Tibial nerve (tissue), 4 donors: ENCODE results near the gene SUFU.

ENCODE experiments used
- EP300 ChIP-seq, 2 donors: sonication (generic); formaldehyde crosslinking; IDR thresholded peaks; one replicate each; pipeline ENCODE4 v1.6.1; 2017; ENCODE audit warnings: antibody characterized with exemption in 2 of 2, mild to moderate bottlenecking in 1 of 2
- POLR2A ChIP-seq, 2 donors: fragments of 450-650 bp; IDR thresholded peaks; one replicate each; pipeline ENCODE4 v1.6.1; 2017; ENCODE audit warnings: antibody characterized with exemption in 2 of 2, mild to moderate bottlenecking in 2 of 2, moderate library complexity in 2 of 2
- TF ChIP-seq, protein P1 (sequence below), 5 experiments: fragments of 200-600 bp in 3 of 5; fragments of 450-650 bp in 2 of 5; sonication (generic) in 3 of 5; IDR thresholded peaks; one replicate each; pipeline ENCODE4 v1.5.1; 2016 to 2019; ENCODE audit warnings: antibody characterized with exemption in 5 of 5, mild to moderate bottlenecking in 3 of 5, moderate library complexity in 2 of 5

DNA sequence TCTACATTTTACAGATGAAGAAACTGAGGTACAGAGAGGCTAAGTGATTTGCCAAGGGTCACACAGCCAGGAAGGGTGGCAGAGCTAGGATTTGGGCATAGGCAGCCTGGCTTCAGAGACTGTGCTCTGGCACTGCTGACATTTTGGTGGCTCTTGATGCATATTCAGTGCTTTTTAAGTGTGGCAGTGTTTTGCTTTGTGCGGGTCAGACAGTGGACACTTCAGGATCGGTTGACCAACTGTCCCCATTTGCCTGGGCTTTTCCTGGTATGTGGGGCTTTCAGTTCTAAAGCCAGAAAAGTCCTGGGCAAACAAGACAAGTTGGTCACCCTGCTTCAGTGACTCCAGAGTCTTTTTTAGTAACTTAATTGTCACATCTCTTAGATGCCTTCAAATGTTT, 35.0 kb downstream of the SUFU start:
- TF ChIP-seq POLR2A (IDR thresholded peaks at IDR 0.05) = no peak
- TF ChIP-seq EP300 (IDR thresholded peaks at IDR 0.05) = no peak
- TF ChIP-seq, protein P1, sequence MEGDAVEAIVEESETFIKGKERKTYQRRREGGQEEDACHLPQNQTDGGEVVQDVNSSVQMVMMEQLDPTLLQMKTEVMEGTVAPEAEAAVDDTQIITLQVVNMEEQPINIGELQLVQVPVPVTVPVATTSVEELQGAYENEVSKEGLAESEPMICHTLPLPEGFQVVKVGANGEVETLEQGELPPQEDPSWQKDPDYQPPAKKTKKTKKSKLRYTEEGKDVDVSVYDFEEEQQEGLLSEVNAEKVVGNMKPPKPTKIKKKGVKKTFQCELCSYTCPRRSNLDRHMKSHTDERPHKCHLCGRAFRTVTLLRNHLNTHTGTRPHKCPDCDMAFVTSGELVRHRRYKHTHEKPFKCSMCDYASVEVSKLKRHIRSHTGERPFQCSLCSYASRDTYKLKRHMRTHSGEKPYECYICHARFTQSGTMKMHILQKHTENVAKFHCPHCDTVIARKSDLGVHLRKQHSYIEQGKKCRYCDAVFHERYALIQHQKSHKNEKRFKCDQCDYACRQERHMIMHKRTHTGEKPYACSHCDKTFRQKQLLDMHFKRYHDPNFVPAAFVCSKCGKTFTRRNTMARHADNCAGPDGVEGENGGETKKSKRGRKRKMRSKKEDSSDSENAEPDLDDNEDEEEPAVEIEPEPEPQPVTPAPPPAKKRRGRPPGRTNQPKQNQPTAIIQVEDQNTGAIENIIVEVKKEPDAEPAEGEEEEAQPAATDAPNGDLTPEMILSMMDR (IDR thresholded peaks at IDR 0.05) = no peak
